Endothelial cell of umbilical vein (primary cell): ENCODE data around the gene SPRR1A. TPM values are rescaled to one million over a fixed set of nuclear protein-coding genes. Genes with fewer than 3 reads are reported as not detected.

Experiments used
- BruUV-seq: library from RNA; stranded (reverse); fragments of 400-500 nt; replicated peaks from 2 replicates; lab custom pipeline; 2021; lab: Mats Ljungman, UMichigan
- CTCF ChIA-PET: fragments of 300-600, 350-600 bp; sonication (Branson Sonifier 250); formaldehyde crosslinking; loops from one replicate; lab custom pipeline; 2021; ENCODE audit warnings: antibody characterized with exemption, inconsistent platforms; lab: Charles Lee
- POLR2A ChIA-PET: fragments of 300-600, 350-600 bp; sonication (Branson Sonifier 250); formaldehyde crosslinking; loops from one replicate; lab custom pipeline; 2021; ENCODE audit warnings: antibody characterized with exemption, inconsistent platforms; lab: Charles Lee
- DNase-seq: peaks from one replicate; pipeline ENCODE4 v3.0.0-alpha.2; 2011; ENCODE audit warnings: low read depth, low spot score
- FAIRE-seq: peaks from 2 replicates; lab custom pipeline; 2011; peaks lifted over from hg19 to GRCh38; lab: Jason Lieb, UNC
- H2AFZ ChIP-seq: 2 replicates; pipeline ENCODE4 v1.6.0; 2012; ENCODE audit warnings: low read depth, low read length, control low read depth, inconsistent platforms
- H3K27ac ChIP-seq: 2 replicates; pipeline ENCODE4 v1.5.1; 2011; ENCODE audit warnings: low read depth, mild to moderate bottlenecking, control low read depth, low read length, moderate library complexity; ENCODE audit not compliant: insufficient read depth
- H3K27me3 ChIP-seq, 2 experiments: 2 replicates each; pipeline versions ENCODE4 v1.6.0 to v1.6.1; 2011; ENCODE audit warnings: low read length in 2 of 2, mixed read lengths in 1 of 2; ENCODE audit not compliant: control insufficient read depth in 2 of 2, insufficient read depth in 2 of 2
- H3K36me3 ChIP-seq, 2 experiments: 2 replicates in 1 of 2; 3 replicates in 1 of 2; pipeline ENCODE4 v1.5.1; 2011; ENCODE audit warnings: low read length in 2 of 2, mild to moderate bottlenecking in 1 of 2, moderate library complexity in 1 of 2; ENCODE audit not compliant: control insufficient read depth in 2 of 2, insufficient read depth in 2 of 2; ENCODE audit errors: extremely low read depth in 1 of 2
- H3K4me1 ChIP-seq: 3 replicates; pipeline ENCODE4 v1.5.1; 2011; ENCODE audit warnings: mild to moderate bottlenecking, low read length; ENCODE audit not compliant: control insufficient read depth, insufficient read depth; ENCODE audit errors: extremely low read depth
- H3K4me2 ChIP-seq: 2 replicates; pipeline ENCODE4 v1.6.1; 2011; ENCODE audit warnings: low read length, control low read depth, mixed read lengths; ENCODE audit not compliant: insufficient read depth
- H3K4me3 ChIP-seq, 3 experiments: fragments of 200-600 bp in 1 of 3; sonication (generic), shearing (Covaris generic) in 1 of 3; replicated peaks in 1 of 3; 2 replicates each; pipeline ENCODE4 v1.5.1; 2011 to 2016; ENCODE audit warnings: control low read depth in 3 of 3, low read length in 3 of 3, mild to moderate bottlenecking in 2 of 3, inconsistent platforms in 1 of 3, low read depth in 1 of 3, moderate library complexity in 1 of 3; ENCODE audit not compliant: insufficient read depth in 1 of 3
- H3K79me2 ChIP-seq: 2 replicates; pipeline ENCODE4 v1.6.0; 2012; ENCODE audit warnings: low read length, inconsistent platforms; ENCODE audit not compliant: control insufficient read depth, insufficient read depth
- H3K9ac ChIP-seq: replicated peaks from 2 replicates; pipeline ENCODE3; 2011; ENCODE audit warnings: low read length, control low read depth; ENCODE audit not compliant: insufficient read depth; ENCODE audit errors: extremely low read depth
- H3K9me1 ChIP-seq: replicated peaks from 3 replicates; pipeline ENCODE4 v1.6.0; 2011; ENCODE audit warnings: mild to moderate bottlenecking, low read length; ENCODE audit not compliant: control insufficient read depth, insufficient read depth; ENCODE audit errors: extremely low read depth
- H3K9me3 ChIP-seq: replicated peaks from 2 replicates; pipeline ENCODE4 v1.5.1; 2012; ENCODE audit warnings: low read length, inconsistent platforms; ENCODE audit not compliant: control insufficient read depth, insufficient read depth
- H4K20me1 ChIP-seq: replicated peaks from 2 replicates; pipeline ENCODE3; 2011; ENCODE audit warnings: mild to moderate bottlenecking, low read length; ENCODE audit not compliant: control insufficient read depth, insufficient read depth; ENCODE audit errors: extremely low read depth
- CTCF ChIP-seq, 2 donors: IDR thresholded peaks; 1 replicate in 1 of 2; 2 replicates in 1 of 2; pipeline ENCODE4 v1.5.1; 2011; ENCODE audit warnings: low read length in 2 of 2, mild to moderate bottlenecking in 2 of 2, moderate library complexity in 2 of 2, control low read depth in 1 of 2, inconsistent platforms in 1 of 2, low read depth in 1 of 2; ENCODE audit not compliant: insufficient read depth in 1 of 2; ENCODE audit errors: extremely low read depth in 1 of 2
- EZH2 ChIP-seq: IDR thresholded peaks from 2 replicates; pipeline ENCODE4 v1.6.1; 2012; ENCODE audit warnings: borderline replicate concordance, low read depth, mild to moderate bottlenecking, moderate library complexity, low read length, inconsistent platforms; ENCODE audit not compliant: severe bottlenecking
- FOS ChIP-seq: IDR thresholded peaks from 2 replicates; pipeline ENCODE4 v1.6.1; 2011; ENCODE audit warnings: mild to moderate bottlenecking, low read length, moderate library complexity, borderline replicate concordance; ENCODE audit not compliant: insufficient read depth
- GATA2 ChIP-seq: IDR thresholded peaks from 2 replicates; pipeline ENCODE4 v1.7.0; 2011; ENCODE audit warnings: low read depth, mild to moderate bottlenecking, moderate library complexity, mixed read lengths, low read length; ENCODE audit not compliant: insufficient read length, insufficient read depth
- JUN ChIP-seq: IDR thresholded peaks from 2 replicates; pipeline ENCODE4 v1.6.1; 2011; ENCODE audit warnings: borderline replicate concordance, low read depth; ENCODE audit not compliant: insufficient read length, insufficient read depth
- MAX ChIP-seq: IDR thresholded peaks from 2 replicates; pipeline ENCODE4 v1.6.1; 2011; ENCODE audit not compliant: insufficient read depth, insufficient read length
- MYC ChIP-seq: IDR thresholded peaks from one replicate; pipeline ENCODE4 v1.6.1; 2011; ENCODE audit warnings: mild to moderate bottlenecking, low read depth, low read length
- POLR2A ChIP-seq: IDR thresholded peaks from 2 replicates; pipeline ENCODE4 v1.6.1; 2012; ENCODE audit warnings: low read depth, mild to moderate bottlenecking, control low read depth, low read length
- POLR2AphosphoS5 ChIP-seq: IDR thresholded peaks from 2 replicates; pipeline ENCODE4 v1.6.1; 2012; ENCODE audit warnings: low read depth, mild to moderate bottlenecking, control low read depth, low read length, moderate library complexity; ENCODE audit not compliant: insufficient read depth
- dilution Hi-C: fragments of 300-500 bp; cut with MboI; formaldehyde crosslinking; loops from one replicate; pipeline ENCODE4 v1.15.0; 2019; ENCODE audit warnings: low sequenced_read_pairs; ENCODE audit not compliant: extremely low pct_ligation_motif_present
- intact Hi-C: fragments of 100-400 bp; cut with micrococcal nuclease; formaldehyde crosslinking; loops from one replicate; pipeline ENCODE4 v1.10.0; 2022
- polyA plus RNA-seq, 4 experiments: library from polyadenylated mRNA; depleted of rRNA in 3 of 4; stranded (reverse) in 3 of 4; unstranded in 1 of 4; fragments of >200 nt; gene quantifications; 2 replicates each; pipeline versions ENCODE4 v1.2.1 to v1.2.3, GENCODE V29; 2011 to 2012; ENCODE audit warnings: missing spikeins in 1 of 4
- total RNA-seq: library from RNA; stranded (reverse); gene quantifications from 2 replicates; pipeline ENCODE4 v1.2.3, GENCODE V29; 2021

SPRR1A gene
- total and polyA plus RNA-seq, 2 donors (not counting 3 experiments of a cell fraction or from before 2014, with no cell fraction given), result not detected

GRCh38 chr1:152946651-152947256 lies 37.1 kb upstream of the SPRR1A start, which contains the start of gene SPRR5:
SPRR5 (plus strand) TSS chr1:152947206; CDS start chr1:152948555, 1,349 bp downstream.
- ChIA-PET POLR2A (no interaction called here), CTCF (no interaction called here)
- Histone ChIP-seq H3K79me2 (no peaks in the 10 kb centered on the region), H3K9me1 (no peaks in the 10 kb centered on the region), H3K4me3 (no peak within 1 kb of the TSS), H4K20me1 (no peaks in the 10 kb centered on the region), H3K9ac (no peak within 1 kb of the TSS), H3K36me3 (no peaks in the 10 kb centered on the region), H3K9me3 (no peaks in the 10 kb centered on the region), H3K4me2 (no peak within 1 kb of the TSS), H2AFZ (no peak within 1 kb of the TSS), H3K27ac (no peak within 1 kb of the TSS), H3K27me3 (no peaks in the 10 kb centered on the region), H3K4me1 (no peaks in the 10 kb centered on the region)
- DNase-seq, result no peak
- no TSS peak for BruUV-seq
- dilution Hi-C loops (no loop called here), intact Hi-C loops (no loop called here)
- FAIRE-seq, result no peak
- TF ChIP-seq JUN (no peak), MAX (no peak), FOS (no peak), EZH2 (no peak), POLR2AphosphoS5 (no peak), MYC (no peak), POLR2A (no peak), GATA2 (no peak), CTCF (IDR thresholded peaks at IDR 0.05; ENCODE audit: extremely low read depth in 1 of 2, insufficient read depth in 1 of 2, low read depth in 1 of 2, low read length in 2 of 2) (no peak)
